ENCODE measurements around the gene PRKN. TPM values are rescaled to one million over a fixed set of nuclear protein-coding genes. Genes with fewer than 3 reads are reported as not detected.

Gene PRKN
- total RNA-seq, 1 donor from 2014 or later = 4.9 TPM

DNA sequence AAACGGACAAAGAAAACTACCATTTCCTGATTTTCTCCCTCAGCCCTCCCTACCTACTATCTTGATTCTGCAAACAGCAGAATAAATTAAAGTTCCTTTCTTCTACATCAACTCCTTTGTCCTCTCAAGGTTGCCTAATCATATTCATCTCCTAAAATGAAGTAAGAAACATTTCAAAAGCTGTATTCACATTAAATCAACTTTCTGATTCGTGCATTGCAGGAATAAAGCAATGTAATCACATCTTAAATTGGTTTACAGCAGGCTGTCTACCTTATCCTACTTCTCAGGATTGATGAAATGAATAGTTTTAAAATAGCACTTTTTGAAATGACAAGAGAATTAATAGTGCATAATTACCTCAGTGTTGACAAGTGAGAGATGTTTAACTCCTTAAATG, 25.1 kb downstream of the PRKN start:
- H3K4me1 ChIP-seq = peaks cover 5% of the 10 kb centered on the region
- intact Hi-C loops (cut with DNase I) = no loop called here
- H3K4me3 ChIP-seq = no peak overlapping the region
- H3K9me3 ChIP-seq = no peaks in the 10 kb centered on the region
- H3K27me3 ChIP-seq = no peaks in the 10 kb centered on the region
- TF ChIP-seq, protein P1, sequence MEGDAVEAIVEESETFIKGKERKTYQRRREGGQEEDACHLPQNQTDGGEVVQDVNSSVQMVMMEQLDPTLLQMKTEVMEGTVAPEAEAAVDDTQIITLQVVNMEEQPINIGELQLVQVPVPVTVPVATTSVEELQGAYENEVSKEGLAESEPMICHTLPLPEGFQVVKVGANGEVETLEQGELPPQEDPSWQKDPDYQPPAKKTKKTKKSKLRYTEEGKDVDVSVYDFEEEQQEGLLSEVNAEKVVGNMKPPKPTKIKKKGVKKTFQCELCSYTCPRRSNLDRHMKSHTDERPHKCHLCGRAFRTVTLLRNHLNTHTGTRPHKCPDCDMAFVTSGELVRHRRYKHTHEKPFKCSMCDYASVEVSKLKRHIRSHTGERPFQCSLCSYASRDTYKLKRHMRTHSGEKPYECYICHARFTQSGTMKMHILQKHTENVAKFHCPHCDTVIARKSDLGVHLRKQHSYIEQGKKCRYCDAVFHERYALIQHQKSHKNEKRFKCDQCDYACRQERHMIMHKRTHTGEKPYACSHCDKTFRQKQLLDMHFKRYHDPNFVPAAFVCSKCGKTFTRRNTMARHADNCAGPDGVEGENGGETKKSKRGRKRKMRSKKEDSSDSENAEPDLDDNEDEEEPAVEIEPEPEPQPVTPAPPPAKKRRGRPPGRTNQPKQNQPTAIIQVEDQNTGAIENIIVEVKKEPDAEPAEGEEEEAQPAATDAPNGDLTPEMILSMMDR (IDR thresholded peaks at IDR 0.05) = no peak
- TF ChIP-seq POLR2A (IDR thresholded peaks at IDR 0.05) (no peak), POLR2AphosphoS5 (IDR thresholded peaks at IDR 0.05; ENCODE audit: insufficient read depth in 1 of 2, low read depth in 1 of 2) (no peak)
- no peaks in the 10 kb centered on the region for H3K36me3 ChIP-seq
- DNase-seq (ENCODE audit: extremely low spot score in 2 of 2) = no peak
- no peak overlapping the region for H3K27ac ChIP-seq

DNA sequence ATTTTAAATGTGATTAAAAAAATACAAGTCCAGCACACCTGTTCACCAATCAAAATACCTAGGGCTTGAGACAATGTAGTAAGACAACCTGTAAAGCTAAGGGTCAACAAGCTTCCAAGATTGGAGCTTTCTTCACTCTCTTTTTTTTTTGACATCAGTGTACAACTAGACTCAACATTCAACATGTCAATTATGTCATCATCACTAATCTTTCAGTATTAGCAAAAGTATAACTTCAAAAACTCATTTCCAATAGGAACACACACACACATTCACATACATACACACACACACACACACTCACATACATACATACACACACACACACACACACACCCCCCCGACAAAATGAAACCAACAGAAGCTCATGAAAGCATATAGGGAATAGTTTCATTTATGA, 26.0 kb downstream of the PRKN start:
- Histone ChIP-seq H3K9me3 (no peaks in the 10 kb centered on the region), H3K4me1 (peaks cover 5% of the 10 kb centered on the region), H3K4me3 (no peak overlapping the region), H3K27ac (no peak overlapping the region), H3K36me3 (no peaks in the 10 kb centered on the region), H3K27me3 (no peaks in the 10 kb centered on the region)
- intact Hi-C loops (cut with DNase I) = no loop called here
- no peak for DNase-seq (ENCODE audit: extremely low spot score in 2 of 2)
- TF ChIP-seq, protein P1 (IDR thresholded peaks at IDR 0.05) = no peak
- TF ChIP-seq POLR2AphosphoS5 (IDR thresholded peaks at IDR 0.05; ENCODE audit: insufficient read depth in 1 of 2, low read depth in 1 of 2) = no peak
- TF ChIP-seq POLR2A (IDR thresholded peaks at IDR 0.05) = no peak

DNA sequence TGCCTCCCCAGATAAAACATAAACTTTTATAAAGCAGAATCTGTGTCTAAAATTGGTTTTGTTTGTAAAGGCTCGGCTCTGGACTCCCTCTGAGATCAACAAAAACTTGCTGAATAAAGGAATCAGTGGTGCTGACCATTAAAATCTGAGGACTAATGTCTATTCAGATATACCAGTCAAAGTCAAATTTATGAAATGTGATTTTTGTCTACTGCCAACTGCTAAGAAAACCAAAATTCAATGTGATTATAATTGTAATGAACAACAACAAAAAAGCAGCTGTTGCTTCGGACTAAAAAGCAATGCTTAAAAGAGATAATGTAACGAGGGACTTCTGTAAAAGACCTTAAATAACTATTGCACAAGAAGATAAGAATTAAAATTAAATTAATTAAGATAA, 26.6 kb downstream of the PRKN start:
- H3K27ac ChIP-seq = no peak overlapping the region
- no peaks in the 10 kb centered on the region for H3K9me3 ChIP-seq
- H3K4me3 ChIP-seq = no peak overlapping the region
- TF ChIP-seq POLR2AphosphoS5 (IDR thresholded peaks at IDR 0.05; ENCODE audit: insufficient read depth in 1 of 2, low read depth in 1 of 2) = no peak
- no peak for TF ChIP-seq POLR2A (IDR thresholded peaks at IDR 0.05)
- TF ChIP-seq, protein P1 (IDR thresholded peaks at IDR 0.05) = no peak
- no peaks in the 10 kb centered on the region for H3K27me3 ChIP-seq
- intact Hi-C loops (cut with DNase I) = no loop called here
- no peaks in the 10 kb centered on the region for H3K4me1 ChIP-seq
- H3K36me3 ChIP-seq = no peaks in the 10 kb centered on the region
- no peak for DNase-seq (ENCODE audit: extremely low spot score in 2 of 2)

DNA sequence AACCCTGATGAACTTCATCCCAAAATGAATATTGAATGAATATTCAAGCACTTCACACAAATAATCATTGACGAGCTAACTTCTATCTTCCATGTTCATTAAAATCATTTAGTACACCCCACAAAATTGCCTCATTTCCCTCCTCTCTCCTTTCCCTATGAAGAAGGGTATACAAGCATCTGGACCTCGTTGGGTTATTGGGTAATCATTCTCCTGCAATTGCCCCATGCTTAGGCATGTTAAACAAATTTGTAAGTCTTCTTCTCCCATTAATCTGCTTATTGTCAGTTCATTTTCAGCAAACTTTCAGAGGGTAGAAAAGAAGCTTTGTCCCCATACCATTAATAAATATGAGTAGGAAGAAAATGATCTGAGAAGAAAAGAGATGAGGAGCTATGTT, 27.6 kb downstream of the PRKN start:
- H3K36me3 ChIP-seq = no peaks in the 10 kb centered on the region
- intact Hi-C loops (cut with DNase I) = no loop called here
- H3K27ac ChIP-seq = no peak overlapping the region
- no peak for DNase-seq (ENCODE audit: extremely low spot score in 2 of 2)
- no peak overlapping the region for H3K4me3 ChIP-seq
- no peaks in the 10 kb centered on the region for H3K4me1 ChIP-seq
- no peaks in the 10 kb centered on the region for H3K9me3 ChIP-seq
- H3K27me3 ChIP-seq = no peaks in the 10 kb centered on the region
- TF ChIP-seq, protein P1 (IDR thresholded peaks at IDR 0.05) = no peak
- TF ChIP-seq POLR2AphosphoS5 (IDR thresholded peaks at IDR 0.05; ENCODE audit: insufficient read depth in 1 of 2, low read depth in 1 of 2) = no peak
- no peak for TF ChIP-seq POLR2A (IDR thresholded peaks at IDR 0.05)

DNA sequence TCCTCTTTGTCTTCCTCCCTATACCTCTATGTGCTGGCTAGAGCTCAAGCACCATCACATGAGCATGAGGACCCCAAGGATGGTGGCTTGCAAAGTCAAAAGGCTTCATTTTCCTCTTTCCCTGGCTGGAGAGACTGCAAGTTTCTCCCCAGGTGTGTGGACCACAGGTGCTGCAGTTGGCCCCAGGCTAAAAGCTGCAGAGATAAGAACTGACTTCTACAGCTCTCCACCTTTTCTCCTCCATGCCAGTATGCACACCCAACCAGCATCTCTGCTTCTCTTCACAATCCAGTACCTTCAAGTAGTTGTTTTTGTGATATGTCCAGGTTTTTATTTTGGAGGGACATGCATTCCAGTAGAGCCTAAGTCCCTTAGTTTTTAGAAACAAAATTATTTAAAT, 29.1 kb downstream of the PRKN start:
- no peak overlapping the region for H3K4me3 ChIP-seq
- TF ChIP-seq POLR2AphosphoS5 (IDR thresholded peaks at IDR 0.05; ENCODE audit: insufficient read depth in 1 of 2, low read depth in 1 of 2) (no peak), POLR2A (IDR thresholded peaks at IDR 0.05) (no peak)
- TF ChIP-seq, protein P1 (IDR thresholded peaks at IDR 0.05) = no peak
- DNase-seq (ENCODE audit: extremely low spot score in 2 of 2) = no peak
- no peak overlapping the region for H3K27ac ChIP-seq
- H3K36me3 ChIP-seq = no peaks in the 10 kb centered on the region
- H3K4me1 ChIP-seq = no peaks in the 10 kb centered on the region
- no peaks in the 10 kb centered on the region for H3K27me3 ChIP-seq
- no peaks in the 10 kb centered on the region for H3K9me3 ChIP-seq
- intact Hi-C loops (cut with DNase I) = no loop called here
